AG04449 (cell line): Measurements from ENCODE around the gene CENPE.

Source experiments
- CTCF ChIA-PET: fragments of 350-600 bp; formaldehyde crosslinking; extraction: SDS; loops from one replicate; lab custom pipeline; 2021; ENCODE audit warnings: antibody characterized with exemption; lab: Yijun Ruan, JAX
- POLR2A ChIA-PET: fragments of 400-600, 350-600 bp; formaldehyde crosslinking; extraction: SDS; loops from one replicate; lab custom pipeline; 2020; ENCODE audit warnings: antibody characterized with exemption, inconsistent platforms; lab: Yijun Ruan, JAX
- DNase-seq: peaks from one replicate; pipeline ENCODE4 v3.0.0-alpha.2; 2010; ENCODE audit warnings: low read depth, low spot score
- H3K4me3 ChIP-seq: 2 replicates; pipeline ENCODE4 v1.5.1; 2011; ENCODE audit warnings: low read depth, mild to moderate bottlenecking, control low read depth, low read length
- CTCF ChIP-seq: IDR thresholded peaks from one replicate; pipeline ENCODE4 v1.5.1; 2011; ENCODE audit warnings: mild to moderate bottlenecking, moderate library complexity, low read length, control low read depth, inconsistent platforms; ENCODE audit not compliant: insufficient read depth; ENCODE audit errors: missing control alignments

The CENPE gene

GRCh38 chr4:103137446-103137827 is 60.7 kb downstream of the CENPE start:
- ChIA-PET CTCF (no interaction called here), POLR2A (no interaction called here)
- no peak for DNase-seq
- no peak overlapping the region for H3K4me3 ChIP-seq
- no peak for TF ChIP-seq CTCF

GRCh38 chr4:103136671-103137445 is 61.3 kb downstream of the CENPE start:
- CTCF ChIA-PET, result no interaction called here
- TF ChIP-seq CTCF, result no peak
- POLR2A ChIA-PET, result no interaction called here
- no peak overlapping the region for H3K4me3 ChIP-seq
- DNase-seq, result no peak

GRCh38 chr4:103129174-103129573 is 69.0 kb downstream of the CENPE start:
- H3K4me3 ChIP-seq, result no peak overlapping the region
- DNase-seq, result no peak
- no peak for TF ChIP-seq CTCF
- ChIA-PET POLR2A (no interaction called here), CTCF (no interaction called here)

- no peak for TF ChIP-seq CTCF
- no peak overlapping the region for H3K4me3 ChIP-seq
- POLR2A ChIA-PET, result interaction anchor here (1.0 kb wide), 1 partner anchor 17 kb away, joined by 3 read pairs; no protein-coding TSS in a partner anchor
- no peak for DNase-seq
- CTCF ChIA-PET, result no interaction called here
Observed at GRCh38 chr4:103126126-103126525, 72.0 kb downstream of the CENPE start.

GRCh38 chr4:103123114-103123513 is 75.0 kb downstream of the CENPE start:
- H3K4me3 ChIP-seq, result no peak overlapping the region
- no peak for DNase-seq
- TF ChIP-seq CTCF, result no peak
- ChIA-PET POLR2A (no interaction called here), CTCF (interaction anchor here (1.6 kb wide), 1 partner anchor 22 kb away, joined by 8 read pairs; no protein-coding TSS in a partner anchor)

GRCh38 chr4:103118166-103118565 is 80.0 kb downstream of the CENPE start:
- TF ChIP-seq CTCF, result no peak
- CTCF ChIA-PET, result interaction anchor here (1.0 to 3.3 kb wide), 2 partner anchors 18 to 33 kb away, joined by 4 to 18 read pairs; partner anchors contain the start of gene BDH2
- POLR2A ChIA-PET, result no interaction called here
- DNase-seq, result no peak
- H3K4me3 ChIP-seq, result no peak overlapping the region
